PC-3 (cell line): Measurements from ENCODE around the gene RRAGD.

Experiments used
- EZH2 ChIP-seq: fragments of 300-600 bp; sonication (generic); IDR thresholded peaks from one replicate; pipeline ENCODE4 v1.6.1; 2017; ENCODE audit warnings: antibody characterized with exemption, mild to moderate bottlenecking, low read length; ENCODE audit not compliant: unreplicated experiment
- TF ChIP-seq, protein P1 (sequence below): fragments of 300-600 bp; sonication (generic); conservative IDR thresholded peaks from 2 replicates; pipeline ENCODE4 v1.5.1; 2017; ENCODE audit warnings: antibody characterized with exemption, low read depth, mild to moderate bottlenecking, low read length

DNA sequence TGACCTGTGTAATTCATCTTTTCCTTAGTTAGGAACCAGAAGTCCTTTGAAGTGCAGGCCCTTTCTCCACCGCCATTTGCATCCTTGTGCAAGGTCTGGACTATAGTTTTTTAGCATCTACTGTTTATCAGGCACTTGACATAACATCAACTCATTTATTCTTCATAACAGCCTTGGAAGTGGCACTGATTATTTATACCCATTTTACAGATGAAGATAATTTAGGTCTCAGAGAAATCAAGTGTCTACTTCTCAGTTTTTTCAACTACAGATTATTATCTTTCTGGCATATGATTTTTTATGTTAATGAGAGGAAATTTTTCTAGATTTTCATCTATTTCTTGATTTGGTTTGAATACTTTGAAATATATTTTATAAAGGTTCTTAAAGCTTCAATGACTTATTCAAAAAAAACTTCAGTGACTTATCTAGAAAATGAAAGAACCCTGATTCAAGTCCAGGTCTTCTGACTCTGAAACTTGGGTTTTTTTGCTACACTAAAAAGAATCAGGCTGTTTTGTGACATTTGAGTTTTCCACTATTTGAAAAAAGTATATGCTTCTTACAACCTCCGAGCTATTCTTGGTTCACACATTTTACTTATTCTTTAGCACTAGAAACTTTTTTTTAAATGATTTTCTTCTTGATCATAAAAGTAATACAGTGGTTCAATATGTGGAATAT, 56.4 kb downstream of the RRAGD start:
- TF ChIP-seq, protein P1, sequence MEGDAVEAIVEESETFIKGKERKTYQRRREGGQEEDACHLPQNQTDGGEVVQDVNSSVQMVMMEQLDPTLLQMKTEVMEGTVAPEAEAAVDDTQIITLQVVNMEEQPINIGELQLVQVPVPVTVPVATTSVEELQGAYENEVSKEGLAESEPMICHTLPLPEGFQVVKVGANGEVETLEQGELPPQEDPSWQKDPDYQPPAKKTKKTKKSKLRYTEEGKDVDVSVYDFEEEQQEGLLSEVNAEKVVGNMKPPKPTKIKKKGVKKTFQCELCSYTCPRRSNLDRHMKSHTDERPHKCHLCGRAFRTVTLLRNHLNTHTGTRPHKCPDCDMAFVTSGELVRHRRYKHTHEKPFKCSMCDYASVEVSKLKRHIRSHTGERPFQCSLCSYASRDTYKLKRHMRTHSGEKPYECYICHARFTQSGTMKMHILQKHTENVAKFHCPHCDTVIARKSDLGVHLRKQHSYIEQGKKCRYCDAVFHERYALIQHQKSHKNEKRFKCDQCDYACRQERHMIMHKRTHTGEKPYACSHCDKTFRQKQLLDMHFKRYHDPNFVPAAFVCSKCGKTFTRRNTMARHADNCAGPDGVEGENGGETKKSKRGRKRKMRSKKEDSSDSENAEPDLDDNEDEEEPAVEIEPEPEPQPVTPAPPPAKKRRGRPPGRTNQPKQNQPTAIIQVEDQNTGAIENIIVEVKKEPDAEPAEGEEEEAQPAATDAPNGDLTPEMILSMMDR = no peak
- TF ChIP-seq EZH2 = no peak
